ENCODE measurements around the gene INSL3.
"Not testable (repeated sequence)": the region's sequence is repeated elsewhere in the genome, so short reads cannot be mapped to it uniquely, and the experiment has no call there.

Gene INSL3

DNA sequence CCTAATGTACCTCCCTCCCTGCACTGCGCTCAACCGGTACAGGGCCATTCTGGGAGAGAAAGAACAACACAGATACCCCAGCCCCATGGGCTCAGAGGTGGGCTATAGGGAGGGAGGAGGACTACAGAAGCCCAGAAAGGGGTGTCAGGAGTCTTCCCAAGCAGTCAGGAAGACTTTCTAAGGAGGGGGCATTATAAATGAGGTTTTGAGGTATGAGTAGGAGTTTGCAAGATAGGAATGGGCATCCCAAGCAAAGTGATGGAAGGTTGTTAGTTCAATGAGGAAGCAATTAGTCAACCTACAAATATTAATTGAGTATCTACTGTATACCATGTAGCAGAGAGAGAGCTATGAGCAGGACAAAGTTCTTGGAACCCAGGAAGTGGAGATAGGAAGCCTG, 32.7 kb downstream of the INSL3 start:
- Histone ChIP-seq H3F3A (ENCODE audit: control insufficient read depth, insufficient read depth) (no peaks in the 10 kb centered on the region), H3K36me3 (ENCODE audit: control insufficient read depth, low read length) (peaks cover 24% of the 10 kb centered on the region), H3K4me2 (ENCODE audit: low read length) (no peak overlapping the region), H3K4me3 (ENCODE audit: low read length) (no peak overlapping the region), H4K20me1 (ENCODE audit: control insufficient read depth, insufficient read depth, low read depth, low read length) (peaks cover 7% of the 10 kb centered on the region; the same call in 1 of the 2 replicates), H3K27me3 (ENCODE audit: control insufficient read depth, low read length) (peaks cover 3% of the 10 kb centered on the region), H3K27ac (ENCODE audit: low read depth, low read length) (no peak overlapping the region), H3K4me1 (ENCODE audit: control insufficient read depth, low read length) (no peaks in the 10 kb centered on the region; the same call in 1 of the 2 replicates), H3K9me3 (ENCODE audit: control insufficient read depth, insufficient read depth, low read length) (no peaks in the 10 kb centered on the region), H3K79me2 (ENCODE audit: control insufficient read depth, low read length) (no peaks in the 10 kb centered on the region), H3K9me2 (replicated peaks; ENCODE audit: control insufficient read depth, low read length) (no peaks in the 10 kb centered on the region)
- TF ChIP-seq, protein P1, sequence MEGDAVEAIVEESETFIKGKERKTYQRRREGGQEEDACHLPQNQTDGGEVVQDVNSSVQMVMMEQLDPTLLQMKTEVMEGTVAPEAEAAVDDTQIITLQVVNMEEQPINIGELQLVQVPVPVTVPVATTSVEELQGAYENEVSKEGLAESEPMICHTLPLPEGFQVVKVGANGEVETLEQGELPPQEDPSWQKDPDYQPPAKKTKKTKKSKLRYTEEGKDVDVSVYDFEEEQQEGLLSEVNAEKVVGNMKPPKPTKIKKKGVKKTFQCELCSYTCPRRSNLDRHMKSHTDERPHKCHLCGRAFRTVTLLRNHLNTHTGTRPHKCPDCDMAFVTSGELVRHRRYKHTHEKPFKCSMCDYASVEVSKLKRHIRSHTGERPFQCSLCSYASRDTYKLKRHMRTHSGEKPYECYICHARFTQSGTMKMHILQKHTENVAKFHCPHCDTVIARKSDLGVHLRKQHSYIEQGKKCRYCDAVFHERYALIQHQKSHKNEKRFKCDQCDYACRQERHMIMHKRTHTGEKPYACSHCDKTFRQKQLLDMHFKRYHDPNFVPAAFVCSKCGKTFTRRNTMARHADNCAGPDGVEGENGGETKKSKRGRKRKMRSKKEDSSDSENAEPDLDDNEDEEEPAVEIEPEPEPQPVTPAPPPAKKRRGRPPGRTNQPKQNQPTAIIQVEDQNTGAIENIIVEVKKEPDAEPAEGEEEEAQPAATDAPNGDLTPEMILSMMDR (IDR thresholded peaks at IDR 0.05; ENCODE audit: low read depth, low read length, poor library complexity, severe bottlenecking) = no peak
- TF ChIP-seq EZH2phosphoT487 (IDR thresholded peaks at IDR 0.05; ENCODE audit: borderline replicate concordance, low read length) = no peak

DNA sequence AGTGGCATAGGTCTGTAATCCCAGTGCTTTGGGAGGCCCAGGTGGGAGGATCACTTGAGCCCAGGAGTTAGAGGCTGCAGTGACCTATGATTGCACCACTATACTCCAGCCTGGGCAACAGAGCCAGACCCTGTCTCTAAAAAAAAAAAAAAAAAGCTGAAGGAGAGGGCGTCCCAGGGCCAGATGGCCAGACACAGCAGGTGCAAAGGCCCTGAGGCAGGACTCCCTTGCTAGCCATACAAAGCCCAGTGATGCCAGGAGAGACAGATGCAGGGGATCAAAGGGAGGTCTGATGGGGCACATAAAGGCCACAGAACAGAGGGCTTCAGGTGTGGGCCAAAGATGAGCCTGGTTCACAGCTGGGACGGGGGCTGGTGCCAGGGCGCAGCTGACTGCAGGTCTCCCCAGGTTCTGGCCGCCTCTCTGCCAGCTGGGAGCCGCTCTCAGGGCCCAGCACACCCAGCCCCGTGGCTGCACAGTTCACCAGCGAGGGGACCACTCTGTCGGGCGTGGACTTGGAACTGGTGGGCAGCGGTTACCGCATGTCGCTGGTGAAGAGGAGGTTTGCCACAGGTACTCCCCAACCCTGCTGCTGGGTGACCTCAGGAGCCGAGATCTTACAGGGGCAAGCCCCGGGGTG, 33.9 kb downstream of the INSL3 start:
- no peak overlapping the region for H3K27ac ChIP-seq (ENCODE audit: low read depth, low read length)
- peaks cover 7% of the 10 kb centered on the region; the same call in 1 of the 2 replicates for H4K20me1 ChIP-seq (ENCODE audit: control insufficient read depth, insufficient read depth, low read depth, low read length)
- H3K79me2 ChIP-seq (ENCODE audit: control insufficient read depth, low read length) = no peaks in the 10 kb centered on the region
- no peaks in the 10 kb centered on the region for H3K9me3 ChIP-seq (ENCODE audit: control insufficient read depth, insufficient read depth, low read length)
- no peak overlapping the region for H3K4me2 ChIP-seq (ENCODE audit: low read length)
- peaks cover 28% of the 10 kb centered on the region for H3K36me3 ChIP-seq (ENCODE audit: control insufficient read depth, low read length)
- no peaks in the 10 kb centered on the region for H3K9me2 ChIP-seq (replicated peaks; ENCODE audit: control insufficient read depth, low read length)
- H3K4me3 ChIP-seq (ENCODE audit: low read length) = no peak overlapping the region
- no peaks in the 10 kb centered on the region for H3F3A ChIP-seq (ENCODE audit: control insufficient read depth, insufficient read depth)
- H3K27me3 ChIP-seq (ENCODE audit: control insufficient read depth, low read length) = no peaks in the 10 kb centered on the region
- TF ChIP-seq, protein P1 (IDR thresholded peaks at IDR 0.05; ENCODE audit: low read depth, low read length, poor library complexity, severe bottlenecking) = no peak
- no peak for TF ChIP-seq EZH2phosphoT487 (IDR thresholded peaks at IDR 0.05; ENCODE audit: borderline replicate concordance, low read length)
- no peaks in the 10 kb centered on the region; the same call in 1 of the 2 replicates for H3K4me1 ChIP-seq (ENCODE audit: control insufficient read depth, low read length)

DNA sequence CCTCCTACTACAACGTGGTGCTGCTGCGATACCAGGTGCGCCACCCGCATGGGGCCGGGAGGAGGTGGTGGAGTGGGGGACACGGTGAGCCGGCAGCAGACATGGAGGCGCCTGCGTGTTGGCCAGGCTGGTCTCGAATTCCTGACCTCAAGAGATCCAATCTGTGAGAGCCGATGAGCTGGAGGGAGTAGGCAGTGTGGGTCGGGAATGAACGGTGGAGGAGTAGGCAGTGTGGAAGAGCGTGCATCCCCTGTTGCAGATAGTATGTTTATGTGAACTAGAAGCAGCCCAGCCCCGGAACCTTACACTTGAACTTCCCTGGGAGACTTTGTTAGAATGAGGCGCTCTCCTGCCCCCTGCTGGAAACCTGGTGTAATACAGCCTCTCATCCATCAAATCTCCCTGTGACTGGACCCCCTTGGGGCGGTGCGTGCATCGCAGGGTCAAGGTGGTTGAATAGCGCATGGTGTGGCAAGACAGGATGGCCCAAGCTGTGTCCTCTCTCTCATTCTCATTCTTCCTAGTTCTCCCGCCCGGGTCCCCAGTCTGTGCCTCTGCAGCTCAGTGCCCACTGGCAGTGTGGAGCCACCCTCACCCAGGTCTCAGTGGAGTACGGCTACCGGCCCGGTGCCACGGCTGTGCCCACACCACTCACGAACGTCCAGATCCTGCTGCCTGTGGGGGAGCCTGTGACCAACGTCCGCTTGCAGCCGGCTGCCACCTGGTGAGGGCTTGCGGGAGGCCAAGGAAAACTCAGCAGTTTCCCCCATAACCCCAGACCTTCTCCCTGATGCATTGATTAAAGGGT, 36.9 kb downstream of the INSL3 start:
- H4K20me1 ChIP-seq (ENCODE audit: control insufficient read depth, insufficient read depth, low read depth, low read length) = peaks cover 6% of the 10 kb centered on the region; the same call in 1 of the 2 replicates
- H3K9me3 ChIP-seq (ENCODE audit: control insufficient read depth, insufficient read depth, low read length) = no peaks in the 10 kb centered on the region
- no peaks in the 10 kb centered on the region for H3K27me3 ChIP-seq (ENCODE audit: control insufficient read depth, low read length)
- no peaks in the 10 kb centered on the region for H3K9me2 ChIP-seq (replicated peaks; ENCODE audit: control insufficient read depth, low read length)
- H3K4me3 ChIP-seq (ENCODE audit: low read length) = no peak overlapping the region
- TF ChIP-seq, protein P1 (IDR thresholded peaks at IDR 0.05; ENCODE audit: low read depth, low read length, poor library complexity, severe bottlenecking) = peak; percentile 90
- TF ChIP-seq EZH2phosphoT487 (IDR thresholded peaks at IDR 0.05; ENCODE audit: borderline replicate concordance, low read length) = no peak
- peaks cover 44% of the 10 kb centered on the region for H3K36me3 ChIP-seq (ENCODE audit: control insufficient read depth, low read length)
- no peaks in the 10 kb centered on the region for H3F3A ChIP-seq (ENCODE audit: control insufficient read depth, insufficient read depth)
- peaks cover under 1% of the 10 kb centered on the region; the same call in 1 of the 2 replicates for H3K4me1 ChIP-seq (ENCODE audit: control insufficient read depth, low read length)
- H3K79me2 ChIP-seq (ENCODE audit: control insufficient read depth, low read length) = no peaks in the 10 kb centered on the region
- H3K4me2 ChIP-seq (ENCODE audit: low read length) = no peak overlapping the region
- H3K27ac ChIP-seq (ENCODE audit: low read depth, low read length) = no peak overlapping the region

DNA sequence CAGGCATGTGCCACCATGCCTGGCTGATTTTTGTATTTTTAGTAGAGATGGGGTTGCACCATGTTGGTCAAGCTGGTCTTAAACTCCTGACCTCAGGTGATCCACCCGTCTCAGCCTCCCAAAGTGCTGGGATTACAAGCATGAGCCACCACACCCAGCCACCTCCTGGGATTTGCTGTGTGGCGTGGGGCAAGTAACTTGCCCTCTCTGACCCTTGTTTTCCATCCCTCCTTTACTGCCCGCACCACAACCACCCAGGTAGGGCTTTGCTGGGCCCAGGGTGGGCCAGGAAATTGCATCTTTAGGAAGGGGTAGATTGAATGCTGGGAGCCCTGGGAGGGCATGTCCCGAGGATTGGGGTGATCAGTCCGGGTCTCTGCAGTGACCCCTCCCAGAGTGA, 37.6 kb downstream of the INSL3 start:
- not testable (repeated sequence) for H3K4me3 ChIP-seq (ENCODE audit: low read length); H3K79me2 ChIP-seq (ENCODE audit: control insufficient read depth, low read length); H3K9me2 ChIP-seq (replicated peaks; ENCODE audit: control insufficient read depth, low read length); H3K9me3 ChIP-seq (ENCODE audit: control insufficient read depth, insufficient read depth, low read length); H3K27me3 ChIP-seq (ENCODE audit: control insufficient read depth, low read length); H3K4me2 ChIP-seq (ENCODE audit: low read length); H3F3A ChIP-seq (ENCODE audit: control insufficient read depth, insufficient read depth); H4K20me1 ChIP-seq (ENCODE audit: control insufficient read depth, insufficient read depth, low read depth, low read length); H3K27ac ChIP-seq (ENCODE audit: low read depth, low read length); H3K4me1 ChIP-seq (ENCODE audit: control insufficient read depth, low read length)
- peaks cover 49% of the 10 kb centered on the region for H3K36me3 ChIP-seq (ENCODE audit: control insufficient read depth, low read length)
